HK-2 (cell line): ENCODE data around the gene CECR2.

ENCODE experiments used
- DNase-seq: peaks from one replicate; pipeline ENCODE4 v3.0.0-alpha.2; 2018; ENCODE audit not compliant: unreplicated experiment

The CECR2 gene

DNA sequence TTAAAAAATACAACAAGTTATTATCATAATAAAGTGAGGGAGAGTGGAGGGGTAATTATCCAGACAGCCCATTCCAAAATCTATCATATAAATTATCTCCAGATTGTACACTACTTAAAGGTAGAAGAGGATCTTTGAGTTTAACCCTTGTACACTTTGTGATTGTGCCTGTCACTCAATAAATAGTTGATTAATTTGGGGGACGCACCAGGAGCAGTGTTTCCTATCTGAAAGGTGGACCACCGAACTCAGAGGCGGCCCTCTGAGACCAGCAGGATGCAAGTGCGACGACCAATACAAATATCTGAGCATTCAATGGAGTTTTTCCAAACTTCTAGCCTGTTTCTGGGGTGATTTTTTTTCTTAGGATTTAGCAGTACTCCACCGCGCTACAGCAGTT, 1.1 kb upstream of the CECR2 start:
- DNase-seq: no peak

DNA sequence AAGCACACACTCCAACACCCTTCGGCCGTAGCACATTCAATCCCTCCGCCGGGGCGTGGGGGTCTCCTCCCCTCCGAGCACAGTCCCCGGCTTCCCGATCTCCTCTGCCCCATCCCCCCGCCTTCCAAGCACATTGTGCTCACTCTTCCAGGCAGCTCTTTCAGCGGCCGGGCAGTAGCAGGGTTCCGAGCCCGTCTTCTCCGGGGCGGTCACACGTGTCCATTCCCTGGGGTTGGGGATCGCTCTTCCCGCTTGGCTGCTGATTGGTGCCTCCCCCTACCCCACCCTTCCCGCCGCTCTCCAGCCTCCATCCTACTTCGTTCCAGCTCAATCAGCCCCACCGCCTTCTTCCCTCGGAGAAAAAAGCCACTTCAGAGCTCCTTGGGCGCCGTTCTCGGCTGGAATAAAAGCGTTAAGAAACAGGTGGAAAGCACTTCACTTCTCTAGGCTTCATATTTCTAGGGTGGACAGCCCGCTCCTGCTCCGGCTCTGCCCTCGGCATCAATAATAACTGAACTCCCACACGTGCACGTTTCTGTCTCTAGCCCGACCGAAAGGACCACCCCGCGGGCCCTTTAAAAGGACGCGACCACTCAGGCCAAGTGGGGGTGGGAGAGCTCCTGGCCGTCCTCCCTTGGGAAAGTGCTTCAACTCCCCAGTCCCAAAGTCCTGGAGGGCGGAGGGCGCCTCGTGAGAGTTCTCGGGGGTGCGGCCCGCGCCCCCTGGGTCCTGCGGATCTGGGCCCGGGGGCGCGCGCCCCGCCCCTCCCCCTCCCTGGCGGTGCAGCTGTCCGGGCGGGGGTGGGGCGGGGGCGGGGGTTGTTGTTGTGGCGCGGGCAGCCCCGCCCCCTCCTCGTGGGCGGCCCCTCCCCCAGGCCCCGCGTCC, 464 bp upstream of the CECR2 start:
- DNase-seq: peak; percentile 57

DNA sequence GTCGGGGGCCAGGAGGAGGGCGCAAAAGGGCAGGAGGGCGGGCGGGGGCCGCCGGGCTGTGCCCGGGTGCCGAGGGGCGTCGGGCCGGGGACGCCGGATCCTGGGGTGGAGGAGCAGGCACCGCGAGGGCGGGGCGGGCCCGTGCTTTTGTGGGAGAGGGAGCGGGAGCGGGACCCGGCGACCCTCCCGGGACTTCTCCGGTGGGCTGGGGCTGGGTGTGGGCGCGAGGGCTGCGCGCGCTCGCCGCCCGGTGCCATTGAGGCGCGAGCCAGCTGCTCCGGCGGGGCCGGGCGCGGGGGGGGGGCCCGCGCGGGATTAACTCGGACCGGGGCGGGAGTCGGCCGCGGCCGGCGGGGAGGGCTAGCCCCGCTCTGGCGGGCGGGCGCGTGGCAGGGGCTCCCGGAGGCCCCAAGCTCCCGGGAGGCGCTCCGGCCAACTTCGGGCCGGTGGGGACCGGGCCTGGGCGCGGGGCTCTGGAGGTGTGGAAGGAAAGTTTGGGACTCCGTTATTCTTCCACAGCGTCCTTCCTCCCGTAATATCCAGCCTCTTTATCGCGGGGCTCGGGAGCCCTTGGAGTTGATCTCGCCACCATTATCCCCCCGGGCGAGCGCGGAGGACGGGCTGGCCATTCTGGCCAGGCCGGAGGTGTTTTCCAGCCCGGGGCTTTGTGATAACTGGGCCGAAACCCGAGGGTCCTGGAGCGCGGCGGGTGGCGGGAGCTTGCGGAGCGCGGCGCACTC, 936 bp downstream of the CECR2 start:
- peak; percentile 20 for DNase-seq

DNA sequence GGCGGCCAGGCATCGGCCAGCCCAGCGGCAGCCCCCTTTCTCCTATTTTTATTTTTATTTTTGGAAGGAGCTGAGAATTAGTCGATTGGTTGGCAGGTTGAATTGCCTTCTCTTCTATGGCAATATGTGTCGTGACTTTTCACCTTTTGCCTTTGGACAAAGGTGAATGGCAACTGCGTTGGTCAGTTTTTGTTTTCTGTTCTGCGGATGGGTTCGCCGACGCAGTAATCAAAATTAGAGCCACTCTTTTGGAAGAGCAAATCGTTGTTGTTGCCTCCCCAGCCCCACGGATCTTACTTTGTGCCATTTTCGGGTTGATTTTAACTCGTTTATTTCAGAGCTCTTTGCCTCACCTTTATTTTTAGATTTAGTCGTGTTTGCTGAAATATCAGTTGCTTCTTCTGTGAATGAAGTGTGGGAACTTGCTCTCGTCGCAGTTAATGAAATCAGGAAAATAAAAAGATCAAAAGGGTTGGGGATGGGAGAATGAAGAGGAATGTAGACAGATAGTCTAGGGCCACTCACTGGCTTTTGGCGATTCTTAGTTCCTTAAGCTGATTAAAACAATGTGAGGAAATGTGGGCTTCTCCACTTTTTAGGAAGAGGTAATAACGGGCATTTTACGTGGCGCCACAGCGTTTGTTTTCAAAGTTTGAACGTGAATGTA, 1.6 kb downstream of the CECR2 start:
- no peak for DNase-seq

DNA sequence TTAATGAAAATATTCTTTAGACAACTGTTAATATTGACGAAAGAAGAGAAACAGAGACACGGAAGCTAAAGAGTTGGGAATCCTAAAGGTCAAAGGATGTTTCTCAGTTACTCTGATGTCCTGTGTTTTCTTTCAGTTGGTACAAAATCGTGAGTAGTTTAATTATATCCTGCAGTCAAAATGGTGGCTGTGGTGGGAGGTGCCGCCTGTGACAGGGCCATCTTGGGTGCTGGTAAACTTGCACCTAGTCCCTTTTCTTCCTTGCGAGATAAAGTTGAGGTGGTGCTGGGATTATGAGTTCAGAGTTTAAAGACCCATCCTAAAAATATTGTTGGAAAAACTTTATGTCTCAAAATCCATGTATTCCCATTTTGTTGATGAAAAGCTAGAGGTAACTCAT, 2.2 kb downstream of the CECR2 start:
- no peak for DNase-seq

DNA sequence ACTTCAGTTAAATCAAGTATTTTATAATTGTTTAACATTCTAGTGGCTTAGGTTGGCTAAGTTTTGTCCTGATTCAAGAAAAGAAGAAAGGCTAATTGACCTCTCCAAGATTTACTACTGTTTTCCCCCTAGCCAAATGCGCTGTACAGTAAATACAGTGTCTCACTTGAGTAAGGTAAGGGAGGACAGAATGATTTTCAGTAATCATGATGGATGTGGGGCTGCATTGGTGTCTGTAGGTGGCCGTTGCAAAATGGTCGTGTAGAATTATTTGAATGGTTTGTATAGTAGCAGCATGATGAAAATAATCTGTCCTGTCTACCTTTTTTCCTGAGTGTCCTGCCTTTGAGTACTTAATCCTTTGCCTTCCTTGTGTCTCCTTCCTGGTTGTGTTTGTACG, 4.6 kb downstream of the CECR2 start:
- DNase-seq: no peak

DNA sequence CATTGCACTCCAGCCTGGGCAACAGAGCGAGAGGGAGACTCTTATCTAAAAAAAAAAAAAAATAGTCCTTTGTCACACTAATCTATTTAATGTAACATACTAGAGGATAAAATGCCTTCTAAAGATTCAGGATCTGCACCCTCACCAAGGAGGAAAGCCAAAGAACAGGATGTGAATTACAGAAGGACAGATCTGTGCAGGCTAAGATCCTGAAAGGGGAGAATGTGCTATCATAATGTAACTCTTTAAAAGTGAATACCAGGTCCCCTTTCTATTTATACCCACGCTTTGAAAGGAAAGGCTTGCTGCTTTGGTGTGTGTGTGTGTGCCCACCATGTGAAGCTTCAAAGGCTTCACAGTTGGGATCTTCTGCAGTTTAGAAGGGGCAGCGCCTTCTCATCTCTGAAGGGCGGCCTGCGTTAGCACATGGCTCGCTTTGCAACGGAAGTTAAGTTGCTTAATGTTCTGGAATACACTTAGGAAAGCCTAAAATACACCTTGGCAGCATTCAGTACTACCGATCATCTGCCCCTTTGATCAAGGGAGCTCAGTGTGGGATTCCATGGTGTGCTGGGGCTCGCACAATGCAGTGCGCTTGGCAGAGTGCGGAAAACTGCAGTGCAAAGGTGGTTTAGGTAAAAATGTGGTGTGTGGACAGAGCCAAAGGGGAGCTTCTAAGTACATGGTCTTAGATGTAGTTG, 6.8 kb downstream of the CECR2 start:
- no peak for DNase-seq

DNA sequence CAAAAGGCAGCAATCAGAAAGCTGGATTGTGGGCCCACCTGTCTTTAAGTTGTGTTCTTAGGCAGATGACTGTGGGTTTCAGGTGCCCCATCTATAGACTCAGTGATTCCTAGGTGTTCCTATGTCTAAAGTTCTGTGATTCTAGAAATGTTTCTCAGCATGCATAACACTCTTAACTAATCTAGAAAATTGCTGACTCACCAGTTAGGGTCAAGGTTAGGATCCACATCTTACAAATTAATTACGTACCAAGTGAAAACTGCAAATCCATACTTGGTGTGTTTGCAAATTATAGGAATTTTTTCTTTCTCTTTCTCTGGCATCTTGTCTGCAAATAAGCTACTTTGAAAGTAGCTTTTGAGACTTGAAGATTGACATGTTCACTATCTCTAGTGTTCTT, 7.7 kb downstream of the CECR2 start:
- no peak for DNase-seq

DNA sequence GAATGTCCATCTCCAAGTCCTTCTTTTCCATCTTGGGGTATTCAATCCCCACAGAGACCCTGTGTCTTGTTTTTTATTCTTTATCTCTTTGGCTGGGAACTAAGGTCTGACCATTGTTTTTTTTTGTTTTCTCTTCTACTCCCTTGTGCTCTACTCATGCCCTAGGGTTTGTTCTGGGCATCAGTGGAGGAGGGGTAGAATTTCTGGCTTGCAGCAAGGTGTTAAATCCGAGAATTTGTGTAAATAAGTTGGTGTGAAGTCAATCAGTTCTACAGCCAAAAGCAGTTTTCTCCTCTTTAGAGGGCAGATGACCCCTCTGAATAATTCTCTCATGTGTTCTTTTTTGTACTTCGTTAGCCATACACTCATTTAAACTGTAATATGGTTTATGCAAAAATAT, 10.7 kb downstream of the CECR2 start:
- no peak for DNase-seq

DNA sequence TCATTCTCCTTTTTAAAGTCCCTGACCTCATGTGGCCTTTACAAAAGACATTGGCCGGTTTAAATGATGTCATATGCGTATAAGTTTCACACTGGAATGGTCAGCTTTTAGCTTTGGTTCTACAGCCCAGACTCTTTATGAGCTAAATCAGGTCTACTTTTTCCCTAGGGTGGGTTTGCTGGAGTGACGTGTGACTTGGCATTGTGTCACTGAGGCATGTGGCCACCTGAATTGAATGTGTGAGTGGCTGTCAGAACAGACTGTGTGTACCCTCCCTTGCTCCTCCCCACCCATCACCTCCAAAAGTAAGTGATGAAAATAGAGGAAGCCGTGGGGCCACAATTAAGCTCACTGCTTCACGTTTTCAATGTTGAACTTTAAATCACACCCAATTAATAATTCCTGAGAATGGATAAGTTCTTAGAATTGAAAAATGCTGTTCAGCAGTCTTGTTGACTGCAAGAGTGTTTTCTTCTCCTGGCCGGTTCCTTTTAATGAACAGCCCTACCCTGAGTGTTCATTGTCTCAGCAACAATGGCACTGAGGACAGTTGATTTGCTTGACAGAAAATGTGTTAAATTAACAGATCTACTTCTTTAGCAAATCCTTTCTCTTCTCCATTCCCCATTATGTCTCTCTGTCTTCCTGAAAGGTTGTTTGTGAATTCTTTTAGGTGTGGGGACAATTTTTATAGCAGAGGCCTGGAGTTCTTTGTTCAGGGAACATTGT, 11.3 kb downstream of the CECR2 start:
- no peak for DNase-seq

DNA sequence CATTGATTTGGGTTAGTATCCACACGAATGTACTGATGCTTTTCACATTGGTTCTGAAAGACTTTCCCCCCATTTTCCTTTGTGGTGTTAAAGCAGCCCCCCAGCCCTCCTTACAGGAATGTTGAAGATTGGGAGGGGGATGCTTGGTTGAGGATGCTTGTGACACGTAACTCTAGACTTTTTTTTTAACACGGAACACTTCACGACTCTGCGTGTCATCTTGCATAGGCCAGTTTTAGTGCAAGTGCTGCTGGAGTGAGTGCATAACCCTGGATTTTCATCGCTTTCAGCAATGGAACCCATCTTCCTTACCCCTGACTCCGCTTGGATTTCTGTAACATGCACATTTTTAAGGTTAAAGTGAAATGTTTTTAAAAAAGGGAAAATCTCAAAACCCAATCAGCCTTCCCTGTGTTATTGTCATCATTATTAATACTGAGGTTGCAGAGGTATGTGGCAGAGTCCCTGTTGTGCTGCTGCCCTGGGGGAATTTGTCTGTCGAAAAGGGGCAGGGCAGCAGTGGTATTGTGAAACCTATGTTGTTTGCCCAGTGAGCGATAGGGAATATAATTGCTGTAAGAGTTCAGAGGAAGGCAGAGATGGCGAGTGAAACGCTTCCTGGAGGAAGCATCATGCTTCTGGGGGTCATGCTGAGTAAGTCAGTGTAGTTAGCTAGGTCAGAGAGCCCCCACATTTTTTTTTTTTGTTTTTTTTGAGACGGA, 12.1 kb downstream of the CECR2 start:
- no peak for DNase-seq

DNA sequence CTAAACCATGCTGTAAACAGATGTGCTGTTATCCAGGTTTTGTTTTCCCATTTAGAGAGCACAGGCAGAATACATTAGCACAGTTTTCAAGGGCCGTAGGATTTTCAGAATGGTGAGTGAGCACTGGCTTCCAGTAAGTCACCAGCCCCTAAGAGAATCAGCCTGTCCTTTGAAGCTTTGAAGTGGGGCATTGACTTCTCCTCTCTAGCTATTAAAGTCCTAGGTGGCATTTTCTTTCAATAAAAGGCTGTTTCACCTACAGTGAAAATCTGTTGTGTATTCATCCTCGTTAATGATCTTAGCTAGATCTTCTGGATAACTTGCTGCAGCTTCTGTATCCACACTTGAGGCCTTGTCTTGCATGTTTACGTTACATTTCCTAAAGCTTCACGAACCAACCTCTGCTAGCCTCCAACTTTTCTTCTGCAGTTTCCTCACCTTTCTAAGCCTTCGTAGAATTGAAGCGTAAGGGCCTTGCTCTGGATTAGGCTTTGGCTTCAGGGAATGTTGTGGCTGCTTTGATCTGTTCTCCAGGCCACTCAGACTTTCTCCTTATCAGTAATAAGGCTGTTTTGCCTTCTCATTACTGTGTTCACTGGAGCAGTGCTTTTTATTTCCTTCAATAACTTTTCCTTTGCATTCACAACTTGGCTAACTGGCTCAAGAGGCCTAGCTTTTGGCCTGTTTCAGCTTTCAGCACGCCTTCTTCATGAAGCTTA, 15.5 kb downstream of the CECR2 start:
- DNase-seq: no peak

DNA sequence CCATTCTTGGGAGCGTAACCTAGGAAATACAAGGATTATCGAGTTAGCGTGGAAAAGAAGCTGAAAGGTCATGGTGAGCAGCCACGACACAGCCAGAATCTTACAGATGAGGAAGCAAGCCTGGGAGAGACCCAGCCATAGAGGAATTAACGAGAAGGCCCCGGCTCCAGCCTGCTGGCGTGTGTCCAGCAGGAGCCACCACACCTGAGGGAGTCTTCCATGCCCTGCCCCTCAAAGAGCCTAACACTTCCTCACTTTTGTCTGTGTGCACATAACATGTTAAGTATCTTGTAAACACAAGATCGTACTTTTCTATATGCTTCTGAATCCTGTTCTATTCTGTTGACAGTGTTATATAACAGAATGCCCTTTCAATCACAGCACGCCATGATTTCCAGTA, 18.1 kb downstream of the CECR2 start:
- no peak for DNase-seq

DNA sequence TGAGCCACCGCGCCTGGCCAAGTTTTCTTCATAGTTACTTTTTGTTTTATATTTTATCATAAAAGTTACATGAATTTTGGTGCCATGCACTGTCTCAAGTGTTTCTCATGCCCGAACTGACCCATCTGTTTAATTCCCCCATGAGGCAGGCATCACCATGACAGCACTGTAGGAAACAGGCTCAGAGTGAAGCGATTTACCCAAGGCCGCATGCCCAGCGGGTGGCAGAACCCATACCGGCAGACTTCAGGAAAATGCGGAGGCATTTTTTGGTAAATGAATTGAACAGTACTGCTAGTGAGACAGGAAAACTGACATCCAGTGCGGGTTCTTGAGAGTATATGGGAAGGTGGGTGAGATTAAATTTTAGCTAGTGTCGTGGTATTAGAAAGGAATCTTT, 19.0 kb downstream of the CECR2 start:
- DNase-seq: no peak

DNA sequence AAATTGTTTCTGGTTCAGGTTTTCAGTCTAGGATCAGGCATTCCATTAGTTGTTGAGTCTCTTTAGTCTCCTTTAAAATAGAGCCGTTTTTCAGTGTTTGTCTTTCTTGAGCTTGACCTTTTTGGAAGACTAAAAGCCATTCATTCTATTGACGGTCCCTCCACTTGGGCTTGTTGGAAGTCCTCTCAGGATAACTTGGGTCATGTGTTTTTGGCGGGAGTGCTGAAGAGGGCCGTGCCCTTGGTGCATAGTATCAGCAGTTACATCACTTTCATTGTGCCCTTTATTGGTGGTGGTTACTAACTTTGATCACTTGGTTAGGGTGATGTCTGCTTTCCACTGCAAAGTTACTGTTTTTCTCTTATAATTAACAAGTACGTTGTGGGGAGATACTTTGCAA, 20.8 kb downstream of the CECR2 start:
- DNase-seq: no peak

DNA sequence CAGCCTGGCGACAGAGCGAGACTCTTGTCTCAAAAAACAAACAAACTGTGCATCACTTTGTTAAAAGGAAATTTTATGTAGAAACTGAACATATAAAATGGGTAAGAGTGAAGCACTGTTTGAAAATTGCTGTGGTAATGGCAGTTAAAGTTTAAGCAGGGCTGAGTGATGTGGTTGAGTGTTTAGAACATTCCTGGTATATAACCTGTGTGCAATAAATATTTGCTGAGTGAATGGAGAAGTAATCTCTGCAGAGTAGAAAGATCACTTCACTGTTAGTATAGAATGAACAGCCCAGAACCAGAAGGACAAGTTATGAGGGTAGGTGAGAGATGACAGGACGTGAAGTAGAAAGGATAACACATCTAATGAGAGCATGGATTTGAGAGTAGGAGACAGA, 27.3 kb downstream of the CECR2 start:
- peak; percentile 6 for DNase-seq

DNA sequence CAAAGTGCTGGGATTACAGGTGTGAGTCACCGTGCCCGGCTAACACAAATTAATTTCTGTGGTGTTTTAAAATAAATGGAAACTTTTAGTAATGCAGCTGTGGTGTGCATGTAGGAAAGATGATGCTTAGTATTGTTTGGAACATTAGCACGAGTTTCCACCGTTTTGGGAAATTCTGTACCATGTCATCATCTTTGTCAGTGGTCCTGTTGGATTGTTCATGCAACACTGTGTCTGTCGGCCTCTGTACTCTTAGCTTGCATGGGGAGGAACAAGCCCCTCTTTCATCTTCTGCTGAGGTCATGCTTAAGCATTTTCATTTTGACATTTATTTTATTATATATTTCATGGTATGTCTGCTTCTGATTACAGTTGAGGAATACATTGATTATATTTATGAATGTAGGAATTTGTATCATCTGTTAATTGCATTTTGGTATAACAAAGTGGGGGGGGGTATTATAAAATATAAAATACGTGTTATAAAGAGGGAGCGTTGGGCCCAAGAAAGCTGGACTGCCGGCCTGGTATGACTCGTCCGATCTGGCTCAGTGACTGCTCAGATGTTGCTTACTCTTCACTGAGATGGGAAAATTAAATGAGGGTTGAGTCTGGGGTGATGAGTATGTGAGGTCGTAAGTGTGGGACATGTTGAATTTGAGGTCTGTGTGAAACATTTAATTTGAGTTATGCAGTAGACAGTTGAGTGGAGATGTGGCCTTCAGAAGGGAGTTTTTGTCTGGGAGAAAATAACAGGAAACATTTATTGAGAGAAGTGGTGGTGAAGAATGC, 28.7 kb downstream of the CECR2 start:
- peak; percentile 14 for DNase-seq

DNA sequence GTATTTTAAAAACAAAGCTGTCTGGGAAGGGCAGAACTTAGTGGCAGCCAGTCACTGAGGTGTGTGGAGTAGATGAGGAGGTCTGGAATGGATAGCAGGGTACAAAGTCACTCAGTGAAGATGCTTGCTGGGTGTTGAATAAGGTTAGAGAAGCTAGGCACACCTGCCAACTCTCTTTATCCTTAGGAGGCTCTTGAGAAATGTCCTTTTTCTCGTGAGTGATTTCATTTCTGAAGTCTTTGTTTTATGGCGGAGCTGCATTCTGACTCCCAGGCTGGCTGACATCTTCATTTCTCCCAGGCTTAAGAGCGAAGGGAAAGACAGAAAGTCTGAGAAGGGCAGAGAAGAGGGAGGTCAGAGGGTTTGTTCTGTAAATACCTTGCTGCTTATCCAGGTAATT, 31.0 kb downstream of the CECR2 start:
- DNase-seq: no peak

DNA sequence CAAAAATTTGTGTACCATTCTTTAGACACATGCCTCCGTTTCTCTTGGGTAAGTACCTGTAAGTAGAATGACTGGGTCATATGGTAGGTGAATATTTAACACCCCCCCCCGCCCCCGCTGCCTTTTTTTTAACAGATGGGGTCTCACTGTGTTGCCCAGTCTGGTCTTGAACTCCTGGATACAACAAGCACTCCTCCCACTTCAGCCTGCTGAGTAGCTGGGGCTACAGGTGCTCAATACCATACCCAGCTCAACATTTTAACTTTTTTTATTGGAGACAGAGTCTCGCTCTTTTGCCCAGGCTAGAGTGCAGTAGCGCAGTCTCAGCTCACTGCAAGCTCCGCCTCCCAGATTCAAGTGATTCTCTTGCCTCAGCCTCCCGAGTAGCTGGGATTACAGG, 32.5 kb downstream of the CECR2 start:
- DNase-seq: no peak
